H1 (cell line): ENCODE data around the gene PRIMA1.

ENCODE experiments used
- CEBPB ChIP-seq: IDR thresholded peaks from 2 replicates; pipeline ENCODE4 v1.6.1; 2012; ENCODE audit warnings: low read depth, low read length
- CTCF ChIP-seq, 3 experiments: IDR thresholded peaks; 1 replicate in 2 of 3; 2 replicates in 1 of 3; pipeline versions ENCODE4 v1.5.1 to v1.6.1; 2011; ENCODE audit warnings: low read length in 3 of 3, mild to moderate bottlenecking in 3 of 3, inconsistent platforms in 2 of 3, low read depth in 1 of 3, moderate library complexity in 1 of 3; ENCODE audit not compliant: insufficient read depth in 1 of 3; ENCODE audit errors: control extremely low read depth in 1 of 3
- EZH2 ChIP-seq: fragments of 200-600 bp; sonication (generic); IDR thresholded peaks from 2 replicates; pipeline ENCODE4 v1.7.1; 2012; ENCODE audit warnings: low read depth, mild to moderate bottlenecking, moderate library complexity, low read length, inconsistent platforms; ENCODE audit not compliant: severe bottlenecking
- GABPA ChIP-seq: IDR thresholded peaks from 2 replicates; pipeline ENCODE4 v1.6.1; 2011; ENCODE audit warnings: mild to moderate bottlenecking, low read length, moderate library complexity, borderline replicate concordance; ENCODE audit not compliant: insufficient read depth
- NRF1 ChIP-seq: IDR thresholded peaks from 2 replicates; pipeline ENCODE4 v1.6.1; 2011; ENCODE audit warnings: mild to moderate bottlenecking, low read depth, low read length, improper control_type of control experiment
- POLR2A ChIP-seq, 2 experiments: IDR thresholded peaks; 1 replicate in 1 of 2; 2 replicates in 1 of 2; pipeline ENCODE4 v1.6.1; 2011; ENCODE audit warnings: low read depth in 2 of 2, low read length in 2 of 2, mild to moderate bottlenecking in 2 of 2; ENCODE audit errors: control extremely low read depth in 1 of 2

GRCh38 chr14:93753647-93754046, 34.6 kb downstream of the PRIMA1 start:
- TF ChIP-seq CEBPB (no peak), GABPA (no peak), CTCF (IDR thresholded peaks at IDR 0.05; ENCODE audit: control extremely low read depth in 1 of 3, insufficient read depth in 1 of 3, low read depth in 1 of 3, low read length in 3 of 3) (no peak), EZH2 (no peak), NRF1 (no peak), POLR2A (IDR thresholded peaks at IDR 0.05; ENCODE audit: control extremely low read depth in 1 of 2, low read depth in 2 of 2, low read length in 2 of 2) (no peak)
